ENCODE results near the gene FXYD6. TPM values are rescaled to one million over a fixed set of nuclear protein-coding genes. Genes with fewer than 3 reads are reported as not detected.
"Not testable (repeated sequence)": the region's sequence is repeated elsewhere in the genome, so short reads cannot be mapped to it uniquely, and the experiment has no call there.

Gene FXYD6
- total RNA-seq, 1 donor = 1.3 TPM

GRCh38 chr11:117866526-117866925, 9.9 kb downstream of the FXYD6 start:
- TF ChIP-seq CTCF (IDR thresholded peaks at IDR 0.05; ENCODE audit: insufficient read depth, low read length) = no peak
- H3K4me3 ChIP-seq (ENCODE audit: low read depth, low read length) = no peak overlapping the region
- DNase-seq (ENCODE audit: low read depth) = no peak

DNA sequence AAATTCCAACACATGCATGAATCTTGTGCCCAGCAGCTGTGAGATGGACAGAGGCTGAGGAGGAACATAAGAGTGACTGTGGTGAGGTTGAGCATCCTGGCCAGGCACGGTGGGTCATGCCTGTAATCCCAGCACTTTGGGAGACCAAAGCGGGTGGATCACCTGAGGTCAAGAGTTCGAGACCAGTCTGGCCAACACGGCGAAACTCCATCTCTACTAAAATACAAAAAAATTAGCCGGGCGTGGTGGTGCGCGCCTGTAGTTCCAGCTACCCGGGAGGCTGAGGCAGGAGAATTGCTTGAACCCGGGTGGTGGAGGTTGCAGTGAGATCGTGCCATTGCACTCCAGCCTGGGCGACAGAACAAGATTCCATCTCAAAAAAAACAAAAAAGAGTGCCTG, 10.9 kb downstream of the FXYD6 start:
- DNase-seq (ENCODE audit: low read depth); H3K4me3 ChIP-seq (ENCODE audit: low read depth, low read length): not testable (repeated sequence)

DNA sequence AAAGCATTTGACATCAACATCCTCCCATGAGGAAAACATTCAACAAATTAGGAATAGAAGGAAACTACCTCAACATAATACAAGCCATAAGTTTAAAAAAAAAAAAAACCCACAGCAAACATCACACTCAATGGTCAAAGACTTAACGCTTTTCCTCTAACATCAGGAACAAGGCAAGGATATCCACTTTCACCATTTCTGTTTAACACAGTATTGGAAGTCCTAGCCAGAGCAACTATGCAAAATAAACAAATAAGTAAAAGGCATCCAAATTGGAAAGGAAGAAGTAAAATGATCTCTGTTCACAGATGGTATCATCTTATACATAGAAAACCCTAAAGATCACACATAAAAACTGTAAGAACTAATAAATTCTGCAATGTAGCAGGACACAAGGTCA, 13.1 kb downstream of the FXYD6 start:
- no peak for TF ChIP-seq CTCF (IDR thresholded peaks at IDR 0.05; ENCODE audit: insufficient read depth, low read length)
- no peak for DNase-seq (ENCODE audit: low read depth)
- no peak overlapping the region for H3K4me3 ChIP-seq (ENCODE audit: low read depth, low read length)

DNA sequence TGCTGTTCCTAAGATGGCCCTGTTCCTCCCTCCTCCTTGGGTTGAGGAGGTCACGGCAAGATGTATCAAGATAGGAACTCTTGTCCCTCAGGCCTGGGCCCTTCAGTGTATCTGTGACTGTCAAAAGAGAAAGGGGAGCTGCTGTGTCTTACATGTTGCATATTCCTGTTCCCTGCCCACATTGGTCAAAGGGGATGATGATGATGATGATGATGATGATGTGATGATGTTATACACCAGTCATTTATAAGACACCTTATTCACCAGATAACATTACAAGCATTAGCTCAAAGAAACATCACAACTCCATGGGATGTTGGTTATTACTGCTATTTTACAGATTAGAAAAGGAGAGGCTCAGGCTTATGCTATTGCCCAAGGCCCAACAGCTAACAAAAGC, 13.7 kb downstream of the FXYD6 start:
- TF ChIP-seq CTCF (IDR thresholded peaks at IDR 0.05; ENCODE audit: insufficient read depth, low read length) = no peak
- H3K4me3 ChIP-seq (ENCODE audit: low read depth, low read length) = no peak overlapping the region
- no peak for DNase-seq (ENCODE audit: low read depth)

DNA sequence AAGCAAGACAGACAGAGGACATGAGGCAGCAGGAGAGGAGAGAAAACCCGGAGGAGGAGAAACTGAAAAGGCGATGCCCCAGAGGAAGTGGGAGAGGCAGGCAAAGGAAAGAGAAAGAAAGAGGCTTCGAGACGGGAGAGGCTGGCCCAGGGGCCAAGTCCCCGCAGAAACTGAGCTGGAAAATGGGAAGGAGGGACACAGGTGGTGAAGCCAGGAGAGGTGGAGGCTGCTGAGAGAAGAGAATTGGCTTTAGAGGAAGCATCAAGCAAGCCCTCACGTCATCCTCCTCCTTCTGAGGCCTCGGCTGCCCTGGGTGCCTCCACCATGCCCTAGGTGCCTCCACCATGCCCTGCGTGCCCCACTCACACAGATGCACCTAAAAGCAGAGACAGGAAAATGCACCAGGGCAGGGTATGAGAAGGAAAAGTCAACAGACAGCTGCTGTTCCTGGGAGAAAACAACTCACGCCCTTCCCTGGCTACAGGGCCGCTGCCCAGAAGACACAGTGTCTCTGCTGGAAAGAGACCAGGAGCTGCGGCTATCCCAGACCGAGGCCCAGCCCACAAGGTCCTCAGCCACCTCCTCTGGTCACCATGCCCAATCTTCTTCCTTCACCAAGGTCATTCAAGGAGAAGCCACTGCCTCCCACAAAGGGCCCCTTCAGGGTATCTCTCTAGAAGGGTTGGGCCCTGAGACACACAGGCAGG, 14.3 kb downstream of the FXYD6 start:
- TF ChIP-seq CTCF (IDR thresholded peaks at IDR 0.05; ENCODE audit: insufficient read depth, low read length) = no peak
- DNase-seq (ENCODE audit: low read depth) = no peak
- no peak overlapping the region for H3K4me3 ChIP-seq (ENCODE audit: low read depth, low read length)

- no peak for DNase-seq (ENCODE audit: low read depth)
- TF ChIP-seq CTCF (IDR thresholded peaks at IDR 0.05; ENCODE audit: insufficient read depth, low read length) = no peak
- no peak overlapping the region for H3K4me3 ChIP-seq (ENCODE audit: low read depth, low read length)
These were observed 15.1 kb downstream of the FXYD6 start for GRCh38 chr11:117861151-117862018.

GRCh38 chr11:117860139-117860538, 16.3 kb downstream of the FXYD6 start:
- no peak for TF ChIP-seq CTCF (IDR thresholded peaks at IDR 0.05; ENCODE audit: insufficient read depth, low read length)
- no peak overlapping the region for H3K4me3 ChIP-seq (ENCODE audit: low read depth, low read length)
- no peak for DNase-seq (ENCODE audit: low read depth)
